HEK293T (cell line): ENCODE results near the gene FBXL12.

Source experiments
- CTCF ChIA-PET: fragments of 350-600 bp; formaldehyde crosslinking; extraction: SDS; loops from one replicate; lab custom pipeline; 2021; ENCODE audit warnings: antibody characterized with exemption, inconsistent platforms; lab: Yijun Ruan, JAX
- POLR2A ChIA-PET: fragments of 350-600 bp; formaldehyde crosslinking; extraction: SDS; loops from one replicate; lab custom pipeline; 2020; ENCODE audit warnings: antibody characterized with exemption, inconsistent platforms; lab: Yijun Ruan, JAX
- DNase-seq: peaks from one replicate; pipeline ENCODE4 v3.0.0; 2012; ENCODE audit warnings: mixed read lengths; ENCODE audit errors: extremely low spot score
- ARNT ChIP-seq: fragments of 450-650 bp; IDR thresholded peaks from 2 replicates; pipeline ENCODE4 v1.6.1; 2017; ENCODE audit warnings: mild to moderate bottlenecking
- BHLHE40 ChIP-seq: fragments of 450-650 bp; IDR thresholded peaks from 2 replicates; pipeline ENCODE4 v1.6.1; 2016; ENCODE audit warnings: mild to moderate bottlenecking, moderate library complexity, borderline replicate concordance
- CTBP1 ChIP-seq: fragments of 450-650 bp; IDR thresholded peaks from 2 replicates; pipeline ENCODE4 v1.6.1; 2016; ENCODE audit warnings: borderline replicate concordance
- ELF4 ChIP-seq: fragments of 450-650 bp; IDR thresholded peaks from 2 replicates; pipeline ENCODE4 v1.6.1; 2017; ENCODE audit warnings: antibody characterized with exemption
- FOXA1 ChIP-seq: fragments of 450-650 bp; IDR thresholded peaks from 2 replicates; pipeline ENCODE4 v1.6.1; 2016; ENCODE audit warnings: mild to moderate bottlenecking
- FOXK2 ChIP-seq: fragments of 450-650 bp; IDR thresholded peaks from 2 replicates; pipeline ENCODE4 v1.6.1; 2016; ENCODE audit warnings: mild to moderate bottlenecking
- FOXM1 ChIP-seq: fragments of 450-650 bp; IDR thresholded peaks from 2 replicates; pipeline ENCODE4 v1.6.1; 2017; ENCODE audit warnings: mild to moderate bottlenecking, borderline replicate concordance
- HDGF ChIP-seq: fragments of 450-650 bp; IDR thresholded peaks from 2 replicates; pipeline ENCODE4 v1.6.1; 2017; ENCODE audit warnings: antibody characterized with exemption, borderline replicate concordance
- L3MBTL2 ChIP-seq: fragments of 450-650 bp; conservative IDR thresholded peaks from 2 replicates; pipeline ENCODE4 v1.6.1; 2016; ENCODE audit warnings: mild to moderate bottlenecking
- LEF1 ChIP-seq: fragments of 450-650 bp; IDR thresholded peaks from 2 replicates; pipeline ENCODE4 v1.6.1; 2017; ENCODE audit warnings: mild to moderate bottlenecking, borderline replicate concordance
- NFRKB ChIP-seq: fragments of 450-650 bp; IDR thresholded peaks from 2 replicates; pipeline ENCODE4 v1.6.1; 2016; ENCODE audit warnings: mild to moderate bottlenecking, moderate library complexity
- PKNOX1 ChIP-seq: fragments of 450-650 bp; IDR thresholded peaks from 2 replicates; pipeline ENCODE4 v1.6.1; 2016
- SP1 ChIP-seq: fragments of 450-650 bp; IDR thresholded peaks from 2 replicates; pipeline ENCODE4 v1.6.1; 2017
- SUZ12 ChIP-seq: fragments of 450-650 bp; IDR thresholded peaks from 2 replicates; pipeline ENCODE4 v1.6.1; 2016; ENCODE audit warnings: mild to moderate bottlenecking
- TARDBP ChIP-seq: fragments of 450-650 bp; IDR thresholded peaks from 2 replicates; pipeline ENCODE4 v1.6.1; 2016
- ZNF384 ChIP-seq: fragments of 450-650 bp; IDR thresholded peaks from 2 replicates; pipeline ENCODE4 v1.6.1; 2016

The FBXL12 gene

GRCh38 chr19:9850235-9850959, 31.5 kb upstream of the FBXL12 start:
- no peak for DNase-seq
- CTCF ChIA-PET = no interaction called here
- TF ChIP-seq TARDBP (no peak), FOXK2 (no peak), BHLHE40 (no peak), CTBP1 (no peak), ZNF384 (no peak), HDGF (no peak), SP1 (no peak), SUZ12 (no peak), LEF1 (no peak), L3MBTL2 (no peak), FOXM1 (no peak), FOXA1 (no peak), PKNOX1 (no peak), ELF4 (no peak), NFRKB (no peak), ARNT (no peak)
- POLR2A ChIA-PET = no interaction called here

DNA sequence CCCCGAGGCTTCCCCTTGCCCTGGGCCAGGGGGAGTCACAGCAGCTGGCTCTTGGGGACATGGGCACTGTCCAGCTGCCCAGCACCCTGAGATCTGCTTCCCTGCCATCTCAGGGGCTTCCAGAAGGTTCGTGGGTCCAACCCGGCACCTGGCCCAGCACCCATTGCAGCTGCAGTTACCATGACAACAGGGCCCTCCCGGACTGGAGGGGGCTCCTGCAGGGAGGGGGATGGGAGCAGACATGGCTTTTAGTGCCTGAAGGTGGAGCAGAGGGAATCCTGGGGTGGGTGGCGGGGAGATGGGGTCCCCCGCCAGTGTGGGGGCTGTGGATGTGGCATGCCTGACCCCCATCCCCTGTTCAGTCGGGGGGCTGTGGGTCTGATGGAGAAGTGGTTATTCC, 30.9 kb upstream of the FBXL12 start:
- POLR2A ChIA-PET = interaction anchor here (1.1 kb wide), 1 partner anchor 15 kb away, joined by 3 read pairs; the partner anchor contains the start of gene PIN1
- TF ChIP-seq BHLHE40 (no peak), HDGF (no peak), FOXA1 (no peak), LEF1 (no peak), L3MBTL2 (no peak), ZNF384 (no peak), NFRKB (no peak), PKNOX1 (no peak), ARNT (no peak), CTBP1 (no peak), SUZ12 (no peak), ELF4 (no peak), TARDBP (no peak), FOXK2 (no peak), FOXM1 (no peak)
- no peak for DNase-seq
- CTCF ChIA-PET = no interaction called here

DNA sequence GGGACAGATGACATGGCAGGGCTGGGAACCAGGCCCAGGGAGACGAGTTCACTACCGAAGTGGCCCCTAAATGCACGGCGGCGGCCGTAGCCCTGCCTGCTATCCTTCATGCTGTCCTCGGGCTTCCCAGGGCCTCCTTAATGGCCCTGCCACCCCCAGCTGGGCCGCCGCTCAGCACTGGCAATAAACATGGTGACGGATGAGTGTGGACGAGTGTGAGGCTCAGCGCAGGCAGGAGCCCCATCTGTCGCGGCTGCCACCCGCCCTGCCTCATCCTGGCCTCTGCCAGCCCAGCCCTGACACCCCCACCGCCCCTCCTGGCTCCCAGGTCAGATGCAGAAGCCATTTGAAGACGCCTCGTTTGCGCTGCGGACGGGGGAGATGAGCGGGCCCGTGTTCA, 29.9 kb upstream of the FBXL12 start:
- POLR2A ChIA-PET = interaction anchor here (1.1 kb wide), 1 partner anchor 14 kb away, joined by 3 read pairs; the partner anchor contains the start of gene PIN1
- CTCF ChIA-PET = no interaction called here
- TF ChIP-seq LEF1 = no peak
- TF ChIP-seq SUZ12 = no peak
- no peak for TF ChIP-seq FOXK2
- no peak for TF ChIP-seq ZNF384
- no peak for TF ChIP-seq L3MBTL2
- TF ChIP-seq FOXM1 = no peak
- TF ChIP-seq FOXA1 = no peak
- no peak for TF ChIP-seq TARDBP
- no peak for TF ChIP-seq SP1
- no peak for TF ChIP-seq HDGF
- no peak for TF ChIP-seq CTBP1
- no peak for TF ChIP-seq NFRKB
- no peak for TF ChIP-seq BHLHE40
- TF ChIP-seq ARNT = no peak
- TF ChIP-seq ELF4 = no peak
- no peak for TF ChIP-seq PKNOX1
- DNase-seq = no peak

GRCh38 chr19:9848060-9848459, 29.2 kb upstream of the FBXL12 start:
- POLR2A ChIA-PET = no interaction called here

More at GRCh38 chr19:9848060-9848459, 29.2 kb upstream of the FBXL12 start:
- peak; percentile 53 for DNase-seq
- CTCF ChIA-PET = no interaction called here
- no peak for TF ChIP-seq SUZ12
- no peak for TF ChIP-seq NFRKB
- no peak for TF ChIP-seq L3MBTL2
- TF ChIP-seq BHLHE40 = no peak
- TF ChIP-seq PKNOX1 = no peak
- TF ChIP-seq CTBP1 = no peak
- no peak for TF ChIP-seq ARNT
- no peak for TF ChIP-seq LEF1
- TF ChIP-seq FOXA1 = no peak
- no peak for TF ChIP-seq ZNF384
- TF ChIP-seq HDGF = no peak
- TF ChIP-seq TARDBP = no peak
- no peak for TF ChIP-seq FOXK2
